AG10803 (cell line): ENCODE results near the gene CACHD1.

Source experiments
- DNase-seq: peaks from one replicate; pipeline ENCODE4 v3.0.0; 2010; ENCODE audit warnings: low read depth
- H3K4me3 ChIP-seq: 2 replicates; pipeline ENCODE4 v1.5.1; 2011; ENCODE audit warnings: mild to moderate bottlenecking, low read length, control low read depth
- TF ChIP-seq, protein P1 (sequence below): conservative IDR thresholded peaks from 2 replicates; pipeline ENCODE4 v1.5.1; 2011; ENCODE audit warnings: mild to moderate bottlenecking, low read length, control low read depth, inconsistent platforms

The CACHD1 gene

DNA sequence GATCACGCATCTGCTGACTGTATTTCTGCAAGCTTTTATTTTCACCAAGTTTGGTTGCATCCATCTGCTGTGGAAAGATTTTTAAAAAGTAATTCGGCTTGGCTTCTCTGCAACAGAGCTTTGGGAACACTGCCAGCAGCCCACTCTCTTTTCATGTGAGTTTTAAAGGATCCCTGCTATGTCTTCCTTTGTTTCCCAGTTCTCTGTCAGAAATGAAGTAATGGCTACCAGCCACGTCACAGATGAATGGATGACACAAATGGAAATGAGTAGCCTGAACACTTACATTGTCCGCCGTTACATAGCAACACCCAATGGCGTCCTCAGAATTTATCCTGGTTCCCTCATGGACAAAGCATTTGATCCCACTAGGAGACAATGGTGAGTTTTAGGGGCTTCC, 194.4 kb downstream of the CACHD1 start:
- TF ChIP-seq, protein P1, sequence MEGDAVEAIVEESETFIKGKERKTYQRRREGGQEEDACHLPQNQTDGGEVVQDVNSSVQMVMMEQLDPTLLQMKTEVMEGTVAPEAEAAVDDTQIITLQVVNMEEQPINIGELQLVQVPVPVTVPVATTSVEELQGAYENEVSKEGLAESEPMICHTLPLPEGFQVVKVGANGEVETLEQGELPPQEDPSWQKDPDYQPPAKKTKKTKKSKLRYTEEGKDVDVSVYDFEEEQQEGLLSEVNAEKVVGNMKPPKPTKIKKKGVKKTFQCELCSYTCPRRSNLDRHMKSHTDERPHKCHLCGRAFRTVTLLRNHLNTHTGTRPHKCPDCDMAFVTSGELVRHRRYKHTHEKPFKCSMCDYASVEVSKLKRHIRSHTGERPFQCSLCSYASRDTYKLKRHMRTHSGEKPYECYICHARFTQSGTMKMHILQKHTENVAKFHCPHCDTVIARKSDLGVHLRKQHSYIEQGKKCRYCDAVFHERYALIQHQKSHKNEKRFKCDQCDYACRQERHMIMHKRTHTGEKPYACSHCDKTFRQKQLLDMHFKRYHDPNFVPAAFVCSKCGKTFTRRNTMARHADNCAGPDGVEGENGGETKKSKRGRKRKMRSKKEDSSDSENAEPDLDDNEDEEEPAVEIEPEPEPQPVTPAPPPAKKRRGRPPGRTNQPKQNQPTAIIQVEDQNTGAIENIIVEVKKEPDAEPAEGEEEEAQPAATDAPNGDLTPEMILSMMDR: no peak
- no peak for DNase-seq
- H3K4me3 ChIP-seq: no peak overlapping the region

DNA sequence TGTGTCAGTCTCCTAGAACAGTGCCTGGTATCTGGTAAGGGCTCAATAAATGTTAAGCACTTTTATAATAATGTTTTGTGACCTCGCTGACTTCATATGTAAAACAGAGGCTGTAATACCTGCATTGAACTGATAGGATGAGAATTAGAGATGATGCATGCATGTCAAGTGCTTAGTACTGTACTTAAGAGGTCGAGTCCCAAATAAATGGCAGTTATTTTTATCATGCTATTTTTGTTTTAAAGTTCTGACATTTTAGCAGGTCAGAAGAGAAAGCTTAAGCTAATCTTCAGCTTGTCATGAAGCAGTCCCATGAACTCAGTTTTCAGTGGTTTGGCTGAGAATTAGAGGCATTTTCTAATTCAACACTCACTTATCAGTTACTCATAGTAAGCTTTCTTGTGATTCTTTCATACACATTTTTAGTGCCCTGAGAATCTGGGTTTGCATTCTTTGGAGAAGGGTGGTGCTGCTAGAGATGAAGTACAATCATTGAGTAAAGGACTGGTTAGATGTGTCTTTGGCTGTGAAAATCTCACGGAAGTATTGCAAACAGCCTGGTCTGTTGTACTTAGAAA, 199.3 kb downstream of the CACHD1 start:
- no peak for DNase-seq
- TF ChIP-seq, protein P1: no peak
- no peak overlapping the region for H3K4me3 ChIP-seq

DNA sequence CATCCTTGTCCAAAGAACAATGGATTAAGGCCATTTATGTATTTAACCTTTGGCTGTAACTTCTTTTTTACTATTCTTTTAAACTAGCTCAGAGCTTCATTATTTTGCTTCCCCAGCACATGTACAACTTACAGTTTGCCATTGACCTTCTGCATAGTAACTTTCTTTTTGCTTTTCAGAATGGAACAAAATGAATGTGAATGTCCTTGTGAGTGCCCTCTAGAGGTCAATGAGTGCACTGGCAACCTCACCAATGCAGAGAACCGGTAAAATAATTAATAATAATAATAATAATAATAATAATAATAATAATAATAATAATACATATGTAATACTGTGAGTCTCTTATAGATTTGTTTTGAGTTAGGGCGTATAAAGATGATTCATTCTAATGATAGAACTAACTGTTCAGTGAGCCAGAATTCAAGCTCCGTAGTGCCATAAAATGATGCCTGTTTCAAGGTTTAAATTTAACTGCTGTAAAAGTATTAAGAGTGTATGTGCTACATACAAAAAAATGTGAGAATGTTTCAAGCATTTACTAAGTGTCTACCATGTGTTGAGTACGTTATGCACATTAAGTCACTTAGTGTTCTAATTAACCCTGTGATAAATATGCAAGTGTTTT, 205.9 kb downstream of the CACHD1 start:
- TF ChIP-seq, protein P1: peak; percentile 75
- DNase-seq: peak; percentile 35
- no peak overlapping the region for H3K4me3 ChIP-seq

DNA sequence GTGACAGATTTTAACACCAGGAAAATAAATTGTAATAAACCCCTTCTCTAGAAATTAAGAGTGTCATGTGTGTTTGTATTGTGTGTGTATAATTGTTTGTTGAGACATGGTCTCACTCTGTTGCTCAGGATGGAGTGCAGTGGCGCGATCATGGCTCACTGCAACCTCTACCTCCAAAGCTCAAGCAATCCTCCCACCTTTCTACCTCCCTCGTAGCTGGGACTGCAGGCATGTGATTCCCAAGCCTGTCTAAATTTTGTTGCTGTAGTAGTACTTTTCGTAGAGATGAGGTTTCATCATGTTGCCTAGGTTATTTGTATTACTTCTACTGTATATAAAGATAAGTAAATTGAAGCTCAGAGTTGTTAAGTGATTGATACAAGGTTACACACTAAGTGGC, 206.5 kb downstream of the CACHD1 start:
- H3K4me3 ChIP-seq: no peak overlapping the region
- TF ChIP-seq, protein P1: no peak
- no peak for DNase-seq

DNA sequence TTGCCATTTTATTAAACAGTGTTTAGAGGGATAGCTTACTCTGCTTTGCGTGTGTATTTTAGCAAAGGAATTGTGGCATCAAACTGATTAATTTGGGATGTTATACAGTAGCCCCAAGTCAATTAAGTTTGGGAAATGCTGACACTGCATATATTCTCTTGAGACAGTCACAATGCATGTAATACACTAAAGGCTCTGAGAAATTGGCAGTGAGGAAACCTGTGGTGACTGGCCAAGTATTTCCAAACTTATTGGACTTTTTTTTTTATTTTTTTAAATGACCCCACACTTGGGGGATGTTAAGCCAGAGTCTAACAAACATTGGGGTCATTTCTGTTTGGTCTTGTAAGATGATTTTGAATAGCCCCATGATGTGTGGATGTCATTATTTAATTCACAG, 207.6 kb downstream of the CACHD1 start:
- H3K4me3 ChIP-seq: no peak overlapping the region
- DNase-seq: no peak
- TF ChIP-seq, protein P1: no peak

DNA sequence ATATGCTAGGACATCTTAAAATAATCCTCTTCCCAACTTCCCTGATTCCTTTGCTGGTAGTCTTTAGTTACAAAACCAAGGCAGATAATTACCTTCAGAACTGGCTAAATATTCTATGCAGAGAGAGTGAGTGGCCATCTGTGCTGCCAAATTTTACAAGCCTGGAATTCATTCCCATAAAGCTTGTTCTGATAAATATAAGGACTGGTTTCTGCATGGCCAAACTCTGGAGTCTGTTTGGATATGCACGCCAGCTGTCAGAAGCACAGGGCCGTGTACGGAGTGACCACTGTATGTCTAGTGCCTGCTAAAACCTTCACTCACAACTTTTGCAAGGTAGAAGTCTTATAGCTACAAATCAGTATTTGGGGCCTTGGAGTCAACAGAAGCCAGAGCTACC, 208.4 kb downstream of the CACHD1 start:
- no peak overlapping the region for H3K4me3 ChIP-seq
- no peak for DNase-seq
- TF ChIP-seq, protein P1: no peak

DNA sequence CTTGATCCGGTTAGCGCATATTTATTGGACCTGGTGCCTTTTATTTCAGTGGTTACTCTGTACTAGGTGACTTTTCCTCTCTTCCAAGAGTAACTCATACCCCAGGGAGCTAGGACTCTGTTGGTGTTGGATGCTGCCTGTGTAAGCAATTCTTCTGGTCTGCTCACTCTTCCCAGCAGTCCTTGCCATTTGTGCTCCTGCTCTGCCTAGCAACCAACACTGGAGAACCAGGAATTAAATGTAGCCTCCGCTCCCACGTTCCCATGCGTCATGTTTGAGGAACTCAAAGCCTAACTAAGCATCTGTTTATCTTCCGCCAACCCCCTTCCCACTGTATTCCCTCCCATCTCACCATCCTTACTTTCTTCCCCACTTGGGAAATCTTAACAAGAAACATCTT, 209.2 kb downstream of the CACHD1 start:
- no peak for DNase-seq
- TF ChIP-seq, protein P1: no peak
- no peak overlapping the region for H3K4me3 ChIP-seq
